KMS-11 (cell line): ENCODE data around the gene TECPR2.

Experiments
- H2AFZ ChIP-seq: fragments of 200-600 bp; sonication (generic); 2 replicates; pipeline ENCODE4 v1.6.1; 2016; ENCODE audit warnings: antibody characterized with exemption, mixed run types, low read depth
- H3K27ac ChIP-seq: fragments of 200-600 bp; sonication (generic); 2 replicates; pipeline ENCODE4 v1.6.1; 2016; ENCODE audit warnings: mild to moderate bottlenecking, mixed run types
- H3K27me3 ChIP-seq: fragments of 200-600 bp; sonication (generic); 2 replicates; pipeline ENCODE4 v1.6.1; 2017; ENCODE audit warnings: mild to moderate bottlenecking, low read depth, mixed run types, moderate library complexity; ENCODE audit not compliant: insufficient read depth
- H3K36me3 ChIP-seq: fragments of 200-600 bp; sonication (generic); 2 replicates; pipeline ENCODE4 v1.6.1; 2017; ENCODE audit warnings: mild to moderate bottlenecking, mixed run types; ENCODE audit not compliant: insufficient read depth
- H3K4me1 ChIP-seq: fragments of 200-600 bp; sonication (generic); 2 replicates; pipeline ENCODE4 v1.6.1; 2016; ENCODE audit warnings: mild to moderate bottlenecking, low read depth, mixed run types; ENCODE audit not compliant: poor library complexity, severe bottlenecking
- H3K4me2 ChIP-seq: fragments of 200-600 bp; sonication (generic); 2 replicates; pipeline ENCODE4 v1.7.0; 2016; ENCODE audit warnings: mild to moderate bottlenecking, mixed run types
- H3K4me3 ChIP-seq: fragments of 200-600 bp; sonication (generic); IDR thresholded peaks from 2 replicates; pipeline ENCODE4 v1.6.1; 2017; ENCODE audit warnings: low read depth, low read length, mixed read lengths; ENCODE audit not compliant: insufficient read depth
- H3K79me2 ChIP-seq: fragments of 200-600 bp; sonication (generic); 2 replicates; pipeline ENCODE4 v1.6.1; 2016; ENCODE audit warnings: low read depth, mixed run types; ENCODE audit not compliant: insufficient read depth
- H3K9ac ChIP-seq: fragments of 200-600 bp; sonication (generic); 2 replicates; pipeline ENCODE4 v1.6.1; 2016; ENCODE audit warnings: mild to moderate bottlenecking, mixed run types
- H4K20me1 ChIP-seq: fragments of 200-600 bp; sonication (generic); 2 replicates; pipeline ENCODE4 v1.6.1; 2016; ENCODE audit warnings: mild to moderate bottlenecking, mixed run types; ENCODE audit not compliant: insufficient read depth
- CTCF ChIP-seq: fragments of 200-600 bp; sonication (generic); conservative IDR thresholded peaks from 2 replicates; pipeline ENCODE4 v1.6.1; 2017; ENCODE audit warnings: low read depth, mild to moderate bottlenecking, antibody characterized with exemption, low read length, moderate library complexity, mixed read lengths

TECPR2 gene

DNA sequence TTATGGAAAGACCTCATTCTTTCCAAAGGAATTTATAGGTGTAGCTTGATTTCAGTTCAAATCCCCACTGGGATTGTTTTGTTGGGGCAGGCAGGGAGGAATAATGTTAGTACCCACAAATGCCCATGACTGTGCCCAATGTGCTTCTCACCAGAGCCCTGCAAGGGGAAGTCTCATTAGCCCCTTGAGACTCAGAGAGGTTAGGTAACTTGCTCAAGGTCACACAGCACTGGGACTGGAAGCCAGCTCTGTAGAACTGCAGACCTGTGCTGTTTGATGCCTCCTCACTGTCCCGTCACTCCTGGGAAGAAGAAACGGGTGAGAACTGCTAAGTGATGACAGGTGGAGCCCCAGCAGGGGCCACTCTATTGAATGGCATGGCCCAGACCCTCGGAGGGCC lies 138.0 kb downstream of the TECPR2 start:
- H3K27me3 ChIP-seq: no peaks in the 10 kb centered on the region
- H3K4me1 ChIP-seq: no peaks in the 10 kb centered on the region
- no peak for TF ChIP-seq CTCF
- no peak overlapping the region for H3K4me3 ChIP-seq
- H3K36me3 ChIP-seq: no peaks in the 10 kb centered on the region
- no peaks in the 10 kb centered on the region for H4K20me1 ChIP-seq
- H3K4me2 ChIP-seq: no peak overlapping the region
- H3K9ac ChIP-seq: no peak overlapping the region
- H3K79me2 ChIP-seq: no peaks in the 10 kb centered on the region
- no peak overlapping the region for H3K27ac ChIP-seq
- no peak overlapping the region for H2AFZ ChIP-seq

DNA sequence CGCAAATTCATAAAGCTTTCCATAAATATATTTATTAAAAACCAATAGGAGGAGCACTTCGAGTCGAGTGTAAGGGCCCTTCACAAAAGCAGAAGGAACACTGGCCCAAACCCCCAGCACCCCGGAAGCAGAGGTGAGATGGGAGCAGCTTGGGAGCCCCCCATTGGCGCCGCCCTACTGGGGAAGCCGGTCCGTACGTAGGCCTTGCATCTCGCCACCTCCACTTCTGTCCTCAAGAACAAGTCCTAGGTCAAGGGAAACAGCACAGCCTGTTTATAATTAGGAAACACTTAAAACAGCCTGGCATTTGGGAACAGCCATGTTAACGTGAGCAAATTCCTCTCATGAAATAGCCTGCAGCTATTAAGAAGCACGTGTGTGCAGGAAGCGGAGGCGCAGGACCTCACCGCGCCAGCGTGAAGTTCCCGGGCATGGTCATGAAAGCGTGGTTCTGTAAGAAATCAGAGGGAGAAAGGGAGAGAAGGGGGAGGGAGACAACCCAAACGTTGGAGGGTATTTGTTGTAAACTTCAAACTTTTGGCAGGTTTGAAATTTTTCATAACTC lies 139.1 kb downstream of the TECPR2 start:
- no peaks in the 10 kb centered on the region for H3K4me1 ChIP-seq
- H3K4me2 ChIP-seq: no peak overlapping the region
- no peak for TF ChIP-seq CTCF
- no peak overlapping the region for H2AFZ ChIP-seq
- no peak overlapping the region for H3K4me3 ChIP-seq
- H4K20me1 ChIP-seq: no peaks in the 10 kb centered on the region
- no peak overlapping the region for H3K9ac ChIP-seq
- no peaks in the 10 kb centered on the region for H3K36me3 ChIP-seq
- H3K27ac ChIP-seq: no peak overlapping the region
- no peaks in the 10 kb centered on the region for H3K27me3 ChIP-seq
- H3K79me2 ChIP-seq: no peaks in the 10 kb centered on the region

DNA sequence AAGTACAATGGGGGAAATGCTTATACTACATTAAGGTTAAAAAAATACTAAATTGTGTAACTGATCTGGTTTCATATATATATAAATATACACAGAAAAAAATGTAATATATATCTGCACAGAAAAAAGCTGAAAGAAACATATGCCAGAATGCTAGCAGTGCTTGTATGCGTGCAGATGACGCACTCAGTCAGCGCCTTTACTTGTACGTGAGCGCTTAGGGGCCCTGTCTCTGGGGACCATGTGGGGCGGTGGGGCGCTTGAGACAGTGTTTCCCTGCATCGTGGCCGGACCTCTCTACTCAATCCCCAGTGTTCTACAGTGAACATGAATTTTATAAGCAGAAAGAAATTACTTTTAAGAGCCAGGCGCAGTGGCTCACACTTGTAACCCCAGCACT lies 139.8 kb downstream of the TECPR2 start:
- Histone ChIP-seq H2AFZ (no peak overlapping the region), H3K36me3 (no peaks in the 10 kb centered on the region), H3K4me2 (no peak overlapping the region), H3K4me1 (no peaks in the 10 kb centered on the region), H3K4me3 (no peak overlapping the region), H3K79me2 (no peaks in the 10 kb centered on the region), H4K20me1 (no peaks in the 10 kb centered on the region), H3K27me3 (no peaks in the 10 kb centered on the region), H3K9ac (no peak overlapping the region), H3K27ac (no peak overlapping the region)
- no peak for TF ChIP-seq CTCF

DNA sequence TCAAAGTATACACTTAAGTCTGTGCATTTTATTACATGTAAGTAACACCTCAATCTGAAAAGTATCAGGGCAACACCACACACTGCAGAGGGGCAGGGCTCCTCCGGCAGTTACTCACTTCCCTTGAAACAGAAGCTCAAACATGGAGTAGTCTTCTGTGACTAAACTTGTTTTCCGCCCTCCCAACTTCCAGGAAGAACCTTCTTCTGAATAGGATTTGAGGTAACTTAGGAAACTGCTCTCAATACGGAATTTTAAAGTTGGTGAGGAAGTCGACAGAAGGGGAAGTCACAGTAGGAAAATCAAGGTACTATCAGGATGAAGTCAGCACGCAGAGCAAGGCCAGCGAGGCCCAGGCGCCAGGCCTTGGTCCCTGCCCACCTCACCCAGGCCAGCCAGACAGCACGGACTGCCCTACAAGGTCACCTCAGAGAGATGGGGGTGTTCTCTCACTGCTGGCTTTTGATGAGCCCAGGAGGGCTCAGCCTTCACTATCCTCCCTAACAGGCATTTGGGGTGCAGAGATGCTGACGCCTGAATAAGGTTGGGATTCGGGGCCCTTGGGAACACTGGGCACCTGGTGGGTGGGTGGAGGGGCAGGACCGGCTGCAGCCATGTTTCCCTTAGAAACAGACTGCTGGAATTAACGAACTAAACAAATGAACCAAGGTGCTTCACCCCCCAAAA lies 141.0 kb downstream of the TECPR2 start:
- H3K36me3 ChIP-seq: no peaks in the 10 kb centered on the region
- H3K4me1 ChIP-seq: no peaks in the 10 kb centered on the region
- no peak overlapping the region for H3K4me3 ChIP-seq
- no peak overlapping the region for H3K9ac ChIP-seq
- no peak for TF ChIP-seq CTCF
- H4K20me1 ChIP-seq: no peaks in the 10 kb centered on the region
- H2AFZ ChIP-seq: no peak overlapping the region
- no peak overlapping the region for H3K27ac ChIP-seq
- H3K4me2 ChIP-seq: no peak overlapping the region
- H3K27me3 ChIP-seq: no peaks in the 10 kb centered on the region
- H3K79me2 ChIP-seq: no peaks in the 10 kb centered on the region
